Adrenal gland (tissue), 5 donors: ENCODE results near the gene TTC22.

Source experiments
- CTCF ChIP-seq, 6 experiments: fragments of 450-650 bp in 4 of 6; fragments of 200-600 bp in 2 of 6; sonication (generic) in 1 of 6; IDR thresholded peaks; 1 replicate in 5 of 6; 2 replicates in 1 of 6; pipeline versions ENCODE4 v1.5.1 to v1.8.0; 2016 to 2021; ENCODE audit warnings: antibody characterized with exemption in 6 of 6, mild to moderate bottlenecking in 2 of 6, moderate library complexity in 1 of 6
- POLR2A ChIP-seq, 2 donors: fragments of 450-650 bp; IDR thresholded peaks; one replicate each; pipeline ENCODE4 v1.6.1; 2017; ENCODE audit warnings: antibody characterized with exemption in 2 of 2, mild to moderate bottlenecking in 2 of 2, moderate library complexity in 1 of 2
- donor health status: DM: no; HTN: no; CAD: no.

GRCh38 chr1:54754045-54754444 lies 47.1 kb downstream of the TTC22 start:
- TF ChIP-seq POLR2A (IDR thresholded peaks at IDR 0.05) (no peak), CTCF (IDR thresholded peaks at IDR 0.05) (no peak)
